Spinal cord (tissue), 10 donors: ENCODE data around the gene LRRIQ3. TPM values are rescaled to one million over a fixed set of nuclear protein-coding genes. Genes with fewer than 3 reads are reported as not detected.
A peak's percentile ranks its signal among the peaks of the same experiment; 100 is the strongest.
"Not testable (repeated sequence)": the region's sequence is repeated elsewhere in the genome, so short reads cannot be mapped to it uniquely, and the experiment has no call there.

Source experiments
- DNase-seq, 6 donors: peaks; one replicate each; pipeline versions ENCODE4 v3.0.0 to v3.0.0-alpha.2; 2013 to 2015; ENCODE audit warnings: low spot score in 6 of 6, low read depth in 4 of 6
- H3K27ac ChIP-seq: one replicate; pipeline ENCODE4 v1.5.1; 2013; ENCODE audit warnings: low read depth, low read length, control low read depth
- H3K27me3 ChIP-seq: one replicate; pipeline ENCODE4 v1.6.1; 2013; ENCODE audit warnings: low read length; ENCODE audit not compliant: control insufficient read depth, insufficient read depth
- H3K36me3 ChIP-seq: one replicate; pipeline ENCODE4 v1.6.1; 2013; ENCODE audit warnings: low read length; ENCODE audit not compliant: control insufficient read depth, insufficient read depth
- H3K4me1 ChIP-seq: one replicate; pipeline ENCODE4 v1.6.1; 2013; ENCODE audit warnings: low read length; ENCODE audit not compliant: control insufficient read depth, insufficient read depth
- H3K4me3 ChIP-seq: one replicate; pipeline ENCODE4 v1.5.1; 2013; ENCODE audit warnings: low read depth, low read length, control low read depth
- H3K9me3 ChIP-seq: one replicate; pipeline ENCODE4 v1.6.1; 2013; ENCODE audit warnings: low read length; ENCODE audit not compliant: control insufficient read depth, insufficient read depth
- WGBS: methylation state at CpG from one replicate; pipeline ENCODE4 v1.1.5; 2013; ENCODE audit warnings: missing lambda C conversion rate; ENCODE audit not compliant: insufficient coverage; 5-methylcytosine and 5-hydroxymethylcytosine counted together
- polyA plus RNA-seq, 2 donors: library from polyadenylated mRNA; unstranded; fragments of 120-200 nt; gene quantifications; one replicate each; pipeline ENCODE4 v1.2.1, GENCODE V29; 2013; ENCODE audit not compliant: insufficient read length in 2 of 2
- total RNA-seq, 2 donors: library from RNA; depleted of rRNA in 1 of 2; stranded (reverse); fragments of 120-200 nt in 1 of 2; fragments of >200 nt in 1 of 2; gene quantifications; one replicate each; pipeline versions ENCODE4 v1.2.3 to v1.2.4, GENCODE V29; 2013 to 2014
- donor health status: healthy.

Gene LRRIQ3
- total and polyA plus RNA-seq, 4 donors: 1.2 to 1.9 (median 1.5) TPM

- no peaks in the 10 kb centered on the region for H3K36me3 ChIP-seq
Measured at GRCh38 chr1:74215229-74215628, 17.3 kb upstream of the LRRIQ3 start.

DNA sequence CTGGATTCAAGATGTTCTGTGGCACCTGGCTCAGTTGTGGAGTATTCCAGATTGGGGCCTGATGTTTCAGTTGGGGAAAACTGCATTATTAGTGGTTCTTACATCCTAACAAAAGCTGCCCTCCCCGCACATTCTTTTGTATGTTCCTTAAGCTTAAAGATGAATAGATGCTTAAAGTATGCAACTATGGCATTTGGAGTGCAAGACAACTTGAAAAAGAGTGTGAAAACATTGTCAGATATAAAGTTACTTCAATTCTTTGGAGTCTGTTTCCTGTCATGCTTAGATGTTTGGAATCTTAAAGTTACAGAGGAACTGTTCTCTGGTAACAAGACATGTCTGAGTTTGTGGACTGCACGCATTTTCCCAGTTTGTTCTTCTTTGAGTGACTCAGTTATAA is 7.3 kb upstream of the LRRIQ3 start:
- WGBS: no CpG with 5 or more reads among the region's 2 CpGs
- DNase-seq: no peak

More at GRCh38 chr1:74215229-74215628, 17.3 kb upstream of the LRRIQ3 start:
- H3K9me3 ChIP-seq: no peaks in the 10 kb centered on the region
- H3K27ac ChIP-seq: no peak overlapping the region
- DNase-seq: peak in 1 of 6 donors; percentile 74
- no peaks in the 10 kb centered on the region for H3K4me1 ChIP-seq
- no CpG with 5 or more reads among the region's 1 CpG for WGBS
- no peaks in the 10 kb centered on the region for H3K27me3 ChIP-seq
- H3K4me3 ChIP-seq: no peak overlapping the region

GRCh38 chr1:74199504-74199903 is 1.5 kb upstream of the LRRIQ3 start:
- Histone ChIP-seq H3K36me3 (no peaks in the 10 kb centered on the region), H3K4me3 (no peak overlapping the region)

More for the DNA sequence above, 7.3 kb upstream of the LRRIQ3 start:
- no peaks in the 10 kb centered on the region for H3K27me3 ChIP-seq
- no peaks in the 10 kb centered on the region for H3K4me1 ChIP-seq
- H3K36me3 ChIP-seq: no peaks in the 10 kb centered on the region
- no peaks in the 10 kb centered on the region for H3K9me3 ChIP-seq
- no peak overlapping the region for H3K4me3 ChIP-seq
- H3K27ac ChIP-seq: no peak overlapping the region

GRCh38 chr1:74197255-74197654 is 721 bp downstream of the LRRIQ3 start:
- H3K4me1 ChIP-seq: no peaks in the 10 kb centered on the region
- no peaks in the 10 kb centered on the region for H3K9me3 ChIP-seq
- peak overlapping the region; percentile 94 for H3K4me3 ChIP-seq
- H3K27me3 ChIP-seq: no peaks in the 10 kb centered on the region
- H3K27ac ChIP-seq: peak overlapping the region; percentile 91
- H3K36me3 ChIP-seq: no peaks in the 10 kb centered on the region
- WGBS: no CpG with 5 or more reads among the region's 5 CpGs
- DNase-seq: no peak

More at GRCh38 chr1:74199504-74199903, 1.5 kb upstream of the LRRIQ3 start:
- Histone ChIP-seq H3K27me3 (no peaks in the 10 kb centered on the region), H3K27ac (no peak overlapping the region), H3K4me1 (no peaks in the 10 kb centered on the region), H3K9me3 (no peaks in the 10 kb centered on the region)
- DNase-seq: no peak
- no CpG with 5 or more reads among the region's 5 CpGs for WGBS

DNA sequence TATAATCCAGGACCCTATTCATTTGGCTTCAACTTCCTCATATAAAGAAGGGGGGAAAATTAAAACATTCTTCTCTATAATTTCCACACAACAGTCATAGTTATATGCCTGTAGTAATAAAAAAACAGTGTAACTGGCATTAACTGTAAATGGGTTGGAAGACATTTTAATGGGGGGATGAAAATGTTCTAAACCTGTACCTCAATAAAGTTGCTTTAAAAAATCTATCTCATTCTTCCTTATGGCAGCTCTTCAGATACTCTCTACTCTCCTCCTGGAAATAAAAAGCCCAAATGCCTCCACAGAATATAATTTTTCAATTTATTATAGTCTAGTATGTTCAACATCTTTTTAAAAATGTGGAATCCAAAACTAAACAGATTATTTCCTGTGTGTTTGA is 2.6 kb downstream of the LRRIQ3 start:
- no peaks in the 10 kb centered on the region for H3K36me3 ChIP-seq
- no peaks in the 10 kb centered on the region for H3K4me1 ChIP-seq
- no peaks in the 10 kb centered on the region for H3K27me3 ChIP-seq
- no peak overlapping the region for H3K4me3 ChIP-seq
- H3K27ac ChIP-seq: no peak overlapping the region
- H3K9me3 ChIP-seq: no peaks in the 10 kb centered on the region
- DNase-seq: no peak

- Histone ChIP-seq H3K9me3 (no peaks in the 10 kb centered on the region), H3K4me3 (no peak overlapping the region), H3K27me3 (no peaks in the 10 kb centered on the region), H3K36me3 (no peaks in the 10 kb centered on the region), H3K27ac (no peak overlapping the region), H3K4me1 (no peaks in the 10 kb centered on the region)
- no peak for DNase-seq
- 63% methylated on average over 2 of the region's 2 CpGs for WGBS
Measured at GRCh38 chr1:74193908-74194307, 4.1 kb downstream of the LRRIQ3 start.

- H3K27ac ChIP-seq: no peak overlapping the region
- no peak overlapping the region for H3K4me3 ChIP-seq
- DNase-seq: no peak
- H3K9me3 ChIP-seq: no peaks in the 10 kb centered on the region
- no peaks in the 10 kb centered on the region for H3K36me3 ChIP-seq
- no peaks in the 10 kb centered on the region for H3K27me3 ChIP-seq
- no peaks in the 10 kb centered on the region for H3K4me1 ChIP-seq
Measured at GRCh38 chr1:74180490-74180889, 17.5 kb downstream of the LRRIQ3 start.

- not testable (repeated sequence) for H3K4me1 ChIP-seq, H3K36me3 ChIP-seq, H3K27ac ChIP-seq, H3K27me3 ChIP-seq, H3K9me3 ChIP-seq, DNase-seq, H3K4me3 ChIP-seq
- no CpG with 5 or more reads among the region's 1 CpG for WGBS
Measured at GRCh38 chr1:74174423-74174822, 23.6 kb downstream of the LRRIQ3 start.

GRCh38 chr1:74162333-74162732 is 35.6 kb downstream of the LRRIQ3 start:
- Histone ChIP-seq H3K4me3 (no peak overlapping the region), H3K4me1 (no peaks in the 10 kb centered on the region), H3K27ac (no peak overlapping the region), H3K27me3 (no peaks in the 10 kb centered on the region), H3K36me3 (no peaks in the 10 kb centered on the region), H3K9me3 (no peaks in the 10 kb centered on the region)
- DNase-seq: no peak
- no CpG with 5 or more reads among the region's 5 CpGs for WGBS

DNA sequence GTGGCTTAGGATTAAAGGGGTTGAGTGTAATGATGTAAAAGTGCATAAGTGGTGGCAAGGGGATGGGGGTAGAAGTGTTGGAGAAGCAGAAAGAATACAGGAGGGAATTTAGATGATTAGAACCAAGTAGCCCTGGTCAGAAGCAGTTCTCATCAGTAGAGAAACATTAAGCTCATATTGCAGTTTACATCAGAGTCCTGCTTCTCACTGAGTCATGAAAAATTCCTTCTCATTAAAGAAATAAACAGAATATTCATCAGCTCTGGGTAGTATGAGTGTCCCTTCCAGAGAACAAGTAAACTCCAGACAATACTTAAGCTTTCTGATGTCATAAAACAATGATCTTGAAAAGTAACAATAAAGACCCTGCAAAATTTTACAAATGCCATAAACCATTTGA is 36.5 kb downstream of the LRRIQ3 start:
- H3K4me1 ChIP-seq: no peaks in the 10 kb centered on the region
- no peaks in the 10 kb centered on the region for H3K27me3 ChIP-seq
- H3K27ac ChIP-seq: no peak overlapping the region
- DNase-seq: no peak
- H3K9me3 ChIP-seq: no peaks in the 10 kb centered on the region
- H3K4me3 ChIP-seq: no peak overlapping the region
- no peaks in the 10 kb centered on the region for H3K36me3 ChIP-seq
